Smooth muscle cell of the brain vasculature (primary cell): ENCODE results near the gene CRIP3.
"Not testable (repeated sequence)": the region's sequence is repeated elsewhere in the genome, so short reads cannot be mapped to it uniquely, and the experiment has no call there.

Experiments used
- DNase-seq: peaks from one replicate; pipeline ENCODE4 v3.0.0-alpha.2; 2012; ENCODE audit warnings: low read depth, low spot score

The CRIP3 gene

GRCh38 chr6:43306086-43306485, 2.5 kb downstream of the CRIP3 start:
- DNase-seq, result no peak

- DNase-seq, result no peak
Observed at GRCh38 chr6:43304882-43305281, 3.7 kb downstream of the CRIP3 start.

GRCh38 chr6:43304361-43304760, 4.3 kb downstream of the CRIP3 start:
- DNase-seq, result no peak

- DNase-seq, result no peak
Observed at GRCh38 chr6:43303751-43304331, 4.8 kb downstream of the CRIP3 start.

- not testable (repeated sequence) for DNase-seq
Observed at GRCh38 chr6:43303006-43303405, 5.6 kb downstream of the CRIP3 start.

GRCh38 chr6:43302126-43302525, 6.5 kb downstream of the CRIP3 start:
- DNase-seq, result no peak

- no peak for DNase-seq
Observed at GRCh38 chr6:43301081-43301870, 7.3 kb downstream of the CRIP3 start.

GRCh38 chr6:43299338-43300293, 9.0 kb downstream of the CRIP3 start:
- DNase-seq, result no peak

GRCh38 chr6:43298565-43299337, 9.9 kb downstream of the CRIP3 start:
- no peak for DNase-seq

- no peak for DNase-seq
Observed at GRCh38 chr6:43297644-43298564, 10.7 kb downstream of the CRIP3 start, which contains the start of gene SLC22A7. Gene SLC22A7 (plus strand): TSS chr6:43298260. CDS start chr6:43298359, 99 bp downstream.

- no peak for DNase-seq
Observed at GRCh38 chr6:43296780-43297497, 11.7 kb downstream of the CRIP3 start.

- no peak for DNase-seq
Observed at GRCh38 chr6:43295456-43295855, 13.2 kb downstream of the CRIP3 start.

- DNase-seq, result no peak
Observed at GRCh38 chr6:43294536-43294935, 14.1 kb downstream of the CRIP3 start.

- no peak for DNase-seq
Observed at GRCh38 chr6:43293698-43294097, 14.9 kb downstream of the CRIP3 start.

GRCh38 chr6:43292763-43293318, 15.8 kb downstream of the CRIP3 start:
- DNase-seq, result no peak

- no peak for DNase-seq
Observed at GRCh38 chr6:43292341-43292740, 16.3 kb downstream of the CRIP3 start.

- DNase-seq, result no peak
Observed at GRCh38 chr6:43291708-43292107, 16.9 kb downstream of the CRIP3 start.

- no peak for DNase-seq
Observed at GRCh38 chr6:43290905-43291355, 17.7 kb downstream of the CRIP3 start.

GRCh38 chr6:43290339-43290904, 18.2 kb downstream of the CRIP3 start:
- DNase-seq, result no peak
